Mesothelial cell of epicardium (in vitro differentiated cells): ENCODE results near the gene CTNND2. TPM values are rescaled to one million over a fixed set of nuclear protein-coding genes. Genes with fewer than 3 reads are reported as not detected.

Source experiments
- DNase-seq, 2 experiments: peaks; one replicate each; pipeline ENCODE4 v3.0.0; 2021; ENCODE audit warnings: low spot score in 2 of 2; ENCODE audit not compliant: unreplicated experiment in 2 of 2
- H3K27ac Mint-ChIP-seq: 2 replicates; pipeline ENCODE4 v1.8.0; 2021; ENCODE audit warnings: mixed read lengths
- H3K27me3 Mint-ChIP-seq: 2 replicates; pipeline ENCODE4 v1.8.0; 2021; ENCODE audit warnings: low read depth, mixed read lengths
- H3K36me3 Mint-ChIP-seq: 2 replicates; pipeline ENCODE4 v1.8.0; 2021; ENCODE audit warnings: mixed read lengths
- H3K4me1 Mint-ChIP-seq: 2 replicates; pipeline ENCODE4 v1.8.0; 2021; ENCODE audit warnings: mixed read lengths
- H3K4me3 Mint-ChIP-seq: 2 replicates; pipeline ENCODE4 v1.8.0; 2021; ENCODE audit warnings: mild to moderate bottlenecking, moderate library complexity, mixed read lengths
- H3K9me3 Mint-ChIP-seq: 2 replicates; pipeline ENCODE4 v1.8.0; 2021; ENCODE audit warnings: mixed read lengths
- total RNA-seq: library from RNA; stranded (reverse); gene quantifications from 3 replicates; pipeline ENCODE4 v1.2.1, GENCODE V29; 2021
- TF ChIP-seq, protein P1 (sequence below): fragments of 200-600 bp; sonication (generic); IDR thresholded peaks from one replicate; pipeline ENCODE4 v1.5.0; 2021; ENCODE audit warnings: antibody characterized with exemption; ENCODE audit not compliant: unreplicated experiment

Gene CTNND2
- total RNA-seq, 1 donor from 2014 or later = 7.9 TPM

- no peak overlapping the region for H3K4me3 Mint-ChIP-seq
- H3K36me3 Mint-ChIP-seq = peaks cover 2% of the 10 kb centered on the region
- peaks cover 6% of the 10 kb centered on the region for H3K9me3 Mint-ChIP-seq
- no peaks in the 10 kb centered on the region for H3K4me1 Mint-ChIP-seq
- H3K27me3 Mint-ChIP-seq = no peaks in the 10 kb centered on the region
- DNase-seq = no peak
- TF ChIP-seq, protein P1, sequence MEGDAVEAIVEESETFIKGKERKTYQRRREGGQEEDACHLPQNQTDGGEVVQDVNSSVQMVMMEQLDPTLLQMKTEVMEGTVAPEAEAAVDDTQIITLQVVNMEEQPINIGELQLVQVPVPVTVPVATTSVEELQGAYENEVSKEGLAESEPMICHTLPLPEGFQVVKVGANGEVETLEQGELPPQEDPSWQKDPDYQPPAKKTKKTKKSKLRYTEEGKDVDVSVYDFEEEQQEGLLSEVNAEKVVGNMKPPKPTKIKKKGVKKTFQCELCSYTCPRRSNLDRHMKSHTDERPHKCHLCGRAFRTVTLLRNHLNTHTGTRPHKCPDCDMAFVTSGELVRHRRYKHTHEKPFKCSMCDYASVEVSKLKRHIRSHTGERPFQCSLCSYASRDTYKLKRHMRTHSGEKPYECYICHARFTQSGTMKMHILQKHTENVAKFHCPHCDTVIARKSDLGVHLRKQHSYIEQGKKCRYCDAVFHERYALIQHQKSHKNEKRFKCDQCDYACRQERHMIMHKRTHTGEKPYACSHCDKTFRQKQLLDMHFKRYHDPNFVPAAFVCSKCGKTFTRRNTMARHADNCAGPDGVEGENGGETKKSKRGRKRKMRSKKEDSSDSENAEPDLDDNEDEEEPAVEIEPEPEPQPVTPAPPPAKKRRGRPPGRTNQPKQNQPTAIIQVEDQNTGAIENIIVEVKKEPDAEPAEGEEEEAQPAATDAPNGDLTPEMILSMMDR = no peak
- H3K27ac Mint-ChIP-seq = no peak overlapping the region
These were observed 224.6 kb downstream of the CTNND2 start for GRCh38 chr5:11679676-11680075.

DNA sequence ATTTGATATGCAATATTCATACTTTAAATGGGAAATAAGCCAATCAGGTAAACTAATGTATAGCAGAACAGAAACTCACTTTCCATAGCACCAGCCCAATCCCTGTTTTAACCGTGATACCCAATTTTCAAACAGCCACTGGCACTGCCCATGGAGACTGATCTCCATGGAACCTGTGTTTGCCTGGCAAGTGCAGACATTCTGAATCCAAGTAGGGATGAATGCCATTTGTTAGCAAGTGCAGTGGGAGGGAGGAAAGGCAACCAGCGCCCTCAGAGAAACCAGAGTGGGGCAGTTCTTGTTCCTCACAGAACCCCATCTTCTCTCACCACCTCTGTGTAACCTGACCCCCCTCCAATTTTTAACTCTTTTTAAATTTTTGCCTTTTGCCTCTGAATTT lies 229.1 kb downstream of the CTNND2 start:
- DNase-seq = no peak
- no peak overlapping the region for H3K27ac Mint-ChIP-seq
- H3K36me3 Mint-ChIP-seq = peaks cover 2% of the 10 kb centered on the region
- peaks cover 20% of the 10 kb centered on the region for H3K9me3 Mint-ChIP-seq
- H3K4me3 Mint-ChIP-seq = no peak overlapping the region
- no peaks in the 10 kb centered on the region for H3K27me3 Mint-ChIP-seq
- no peaks in the 10 kb centered on the region for H3K4me1 Mint-ChIP-seq
- TF ChIP-seq, protein P1 = no peak

- Mint-ChIP-seq H3K4me1 (no peaks in the 10 kb centered on the region), H3K9me3 (peaks cover 42% of the 10 kb centered on the region), H3K27ac (no peak overlapping the region), H3K36me3 (peaks cover 2% of the 10 kb centered on the region), H3K4me3 (no peak overlapping the region), H3K27me3 (no peaks in the 10 kb centered on the region)
- TF ChIP-seq, protein P1 = no peak
- no peak for DNase-seq
These were observed 231.7 kb downstream of the CTNND2 start for GRCh38 chr5:11672385-11673085.

GRCh38 chr5:11658376-11658775 lies 245.9 kb downstream of the CTNND2 start:
- H3K27me3 Mint-ChIP-seq = no peaks in the 10 kb centered on the region
- H3K36me3 Mint-ChIP-seq = no peaks in the 10 kb centered on the region
- H3K27ac Mint-ChIP-seq = no peak overlapping the region
- DNase-seq = no peak
- TF ChIP-seq, protein P1 = no peak
- H3K4me1 Mint-ChIP-seq = no peaks in the 10 kb centered on the region
- H3K4me3 Mint-ChIP-seq = no peak overlapping the region
- no peaks in the 10 kb centered on the region for H3K9me3 Mint-ChIP-seq

- H3K4me3 Mint-ChIP-seq = no peak overlapping the region
- no peak for DNase-seq
- TF ChIP-seq, protein P1 = no peak
- no peak overlapping the region for H3K27ac Mint-ChIP-seq
- H3K27me3 Mint-ChIP-seq = no peaks in the 10 kb centered on the region
- H3K9me3 Mint-ChIP-seq = no peaks in the 10 kb centered on the region
- no peaks in the 10 kb centered on the region for H3K36me3 Mint-ChIP-seq
- H3K4me1 Mint-ChIP-seq = no peaks in the 10 kb centered on the region
These were observed 247.3 kb downstream of the CTNND2 start for GRCh38 chr5:11656916-11657315.
